PFSK-1 (cell line): ENCODE measurements around the gene XIRP2.

Experiments used
- FOXP2 ChIP-seq: optimal IDR thresholded peaks from 2 replicates; pipeline ENCODE3; 2011; ENCODE audit warnings: borderline replicate concordance, control low read depth, inconsistent platforms; ENCODE audit not compliant: insufficient read depth; ENCODE audit errors: extremely low read length, extremely low read depth
- POLR2AphosphoS5 ChIP-seq: IDR thresholded peaks from 2 replicates; pipeline ENCODE4 v1.6.1; 2012; ENCODE audit warnings: low read depth, mild to moderate bottlenecking, control low read depth, low read length, moderate library complexity
- SIN3A ChIP-seq: IDR thresholded peaks from 2 replicates; pipeline ENCODE4 v1.6.1; 2012; ENCODE audit warnings: mild to moderate bottlenecking, low read length, moderate library complexity, borderline replicate concordance; ENCODE audit not compliant: insufficient read depth
- TAF1 ChIP-seq: IDR thresholded peaks from 2 replicates; pipeline ENCODE4 v1.6.1; 2012; ENCODE audit warnings: low read length, control low read depth, borderline replicate concordance; ENCODE audit not compliant: insufficient read depth
- TF ChIP-seq, protein P1 (sequence below), 2 experiments: IDR thresholded peaks; 2 replicates each; pipeline versions ENCODE4 v1.6.1 to v1.8.0; 2011 to 2012; ENCODE audit warnings: low read depth in 2 of 2, low read length in 2 of 2, control low read depth in 1 of 2, inconsistent platforms in 1 of 2, mild to moderate bottlenecking in 1 of 2, moderate library complexity in 1 of 2; ENCODE audit not compliant: insufficient read depth in 1 of 2

The XIRP2 gene

DNA sequence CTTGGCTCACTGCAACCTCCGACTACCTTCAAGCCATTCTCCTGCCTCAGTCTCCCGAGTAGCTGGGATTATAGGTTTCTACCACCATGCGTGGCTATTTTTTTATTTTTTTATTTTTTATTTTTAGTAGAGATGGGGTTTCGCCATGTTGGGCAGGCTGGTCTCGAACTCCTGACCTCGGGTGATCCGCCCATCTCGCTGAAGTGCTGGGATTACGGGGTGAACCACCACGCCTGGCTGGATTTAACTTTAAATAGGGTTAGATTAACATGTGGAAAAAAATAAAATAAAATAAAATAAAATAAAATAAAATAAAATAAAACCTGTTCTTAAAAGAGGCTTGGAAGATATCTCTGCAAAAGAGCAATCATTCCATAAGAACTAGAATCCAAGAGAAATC is 170.9 kb downstream of the XIRP2 start:
- no peak for TF ChIP-seq SIN3A
- TF ChIP-seq FOXP2, result no peak
- no peak for TF ChIP-seq TAF1
- TF ChIP-seq POLR2AphosphoS5, result no peak
- TF ChIP-seq, protein P1, sequence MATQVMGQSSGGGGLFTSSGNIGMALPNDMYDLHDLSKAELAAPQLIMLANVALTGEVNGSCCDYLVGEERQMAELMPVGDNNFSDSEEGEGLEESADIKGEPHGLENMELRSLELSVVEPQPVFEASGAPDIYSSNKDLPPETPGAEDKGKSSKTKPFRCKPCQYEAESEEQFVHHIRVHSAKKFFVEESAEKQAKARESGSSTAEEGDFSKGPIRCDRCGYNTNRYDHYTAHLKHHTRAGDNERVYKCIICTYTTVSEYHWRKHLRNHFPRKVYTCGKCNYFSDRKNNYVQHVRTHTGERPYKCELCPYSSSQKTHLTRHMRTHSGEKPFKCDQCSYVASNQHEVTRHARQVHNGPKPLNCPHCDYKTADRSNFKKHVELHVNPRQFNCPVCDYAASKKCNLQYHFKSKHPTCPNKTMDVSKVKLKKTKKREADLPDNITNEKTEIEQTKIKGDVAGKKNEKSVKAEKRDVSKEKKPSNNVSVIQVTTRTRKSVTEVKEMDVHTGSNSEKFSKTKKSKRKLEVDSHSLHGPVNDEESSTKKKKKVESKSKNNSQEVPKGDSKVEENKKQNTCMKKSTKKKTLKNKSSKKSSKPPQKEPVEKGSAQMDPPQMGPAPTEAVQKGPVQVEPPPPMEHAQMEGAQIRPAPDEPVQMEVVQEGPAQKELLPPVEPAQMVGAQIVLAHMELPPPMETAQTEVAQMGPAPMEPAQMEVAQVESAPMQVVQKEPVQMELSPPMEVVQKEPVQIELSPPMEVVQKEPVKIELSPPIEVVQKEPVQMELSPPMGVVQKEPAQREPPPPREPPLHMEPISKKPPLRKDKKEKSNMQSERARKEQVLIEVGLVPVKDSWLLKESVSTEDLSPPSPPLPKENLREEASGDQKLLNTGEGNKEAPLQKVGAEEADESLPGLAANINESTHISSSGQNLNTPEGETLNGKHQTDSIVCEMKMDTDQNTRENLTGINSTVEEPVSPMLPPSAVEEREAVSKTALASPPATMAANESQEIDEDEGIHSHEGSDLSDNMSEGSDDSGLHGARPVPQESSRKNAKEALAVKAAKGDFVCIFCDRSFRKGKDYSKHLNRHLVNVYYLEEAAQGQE (IDR thresholded peaks at IDR 0.05; ENCODE audit: insufficient read depth in 1 of 2, low read depth in 2 of 2, low read length in 2 of 2), result no peak

DNA sequence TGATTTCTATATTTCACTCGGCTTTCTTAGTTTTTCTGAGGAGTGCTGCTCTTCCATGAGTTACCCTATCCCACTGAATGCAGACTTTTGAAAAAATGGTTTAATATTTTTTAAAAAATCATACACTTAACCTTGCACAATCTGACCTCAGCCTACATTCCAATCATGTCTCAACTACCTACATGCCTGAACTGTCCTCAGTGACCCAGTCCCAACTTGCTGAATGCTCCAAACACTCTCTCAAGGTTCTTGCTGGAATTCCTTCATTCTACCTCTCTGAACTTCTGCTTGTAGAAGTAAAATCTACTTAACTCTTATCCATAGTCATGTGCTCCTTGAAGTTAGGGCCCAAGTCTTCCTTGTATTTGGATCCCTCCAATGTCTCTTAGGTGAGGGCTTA is 181.6 kb downstream of the XIRP2 start:
- TF ChIP-seq FOXP2, result no peak
- no peak for TF ChIP-seq TAF1
- TF ChIP-seq SIN3A, result no peak
- no peak for TF ChIP-seq POLR2AphosphoS5
- TF ChIP-seq, protein P1 (IDR thresholded peaks at IDR 0.05; ENCODE audit: insufficient read depth in 1 of 2, low read depth in 2 of 2, low read length in 2 of 2), result no peak

DNA sequence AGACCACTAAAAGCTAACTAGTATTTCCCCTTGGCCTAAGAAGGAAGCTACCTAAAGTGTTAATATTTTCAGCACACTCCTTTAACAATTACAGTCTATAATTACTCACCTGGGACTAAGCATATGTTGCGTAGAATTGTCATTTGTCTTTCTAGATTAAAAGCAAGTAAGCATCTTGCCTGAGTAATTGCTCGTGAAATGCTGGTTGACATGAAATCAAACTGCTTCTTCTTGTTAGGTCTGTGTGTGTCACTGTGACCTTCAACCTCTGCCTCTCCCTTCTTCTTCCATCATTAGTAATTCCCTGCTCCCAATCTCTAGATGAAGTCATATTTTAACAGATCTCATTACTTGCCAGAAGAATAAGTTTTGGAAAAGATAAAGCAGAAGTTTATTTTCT is 212.2 kb downstream of the XIRP2 start:
- TF ChIP-seq POLR2AphosphoS5 (no peak), SIN3A (no peak)
- TF ChIP-seq, protein P1 (IDR thresholded peaks at IDR 0.05; ENCODE audit: insufficient read depth in 1 of 2, low read depth in 2 of 2, low read length in 2 of 2), result no peak

DNA sequence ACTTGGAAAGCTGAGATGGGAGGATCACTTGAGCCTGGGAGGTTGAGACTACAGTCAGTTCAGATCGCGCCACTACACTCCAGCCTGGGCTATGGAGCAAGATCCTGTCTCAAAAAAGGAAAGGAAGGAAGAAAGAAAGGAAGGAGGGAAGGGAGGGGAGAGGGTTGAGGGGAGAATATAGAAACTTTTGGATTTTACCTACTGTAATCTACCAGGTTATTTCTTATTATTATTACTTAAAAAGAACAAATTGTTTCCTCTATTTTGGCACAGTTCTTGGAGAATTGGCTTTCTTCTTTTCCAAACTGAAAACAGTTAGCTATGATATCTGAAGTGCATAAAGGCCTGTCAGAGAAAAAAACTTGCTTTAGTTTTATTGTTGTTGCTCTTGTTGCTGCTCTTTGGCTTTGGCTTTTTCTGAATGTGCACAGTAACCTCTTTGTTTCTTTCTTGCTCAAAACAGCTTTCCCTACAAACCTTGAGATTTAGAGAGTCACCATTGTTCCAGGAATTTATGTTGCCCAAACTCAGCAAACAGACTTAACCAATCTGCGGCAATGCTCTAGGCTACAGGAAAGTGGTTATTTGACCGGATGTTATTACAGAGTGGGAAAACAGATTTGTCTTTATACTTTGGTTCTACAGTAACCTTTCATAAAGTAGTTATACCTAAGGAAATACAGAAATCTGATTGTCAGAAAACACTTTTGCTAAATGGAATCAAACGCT is 214.9 kb downstream of the XIRP2 start:
- TF ChIP-seq, protein P1 (IDR thresholded peaks at IDR 0.05; ENCODE audit: insufficient read depth in 1 of 2, low read depth in 2 of 2, low read length in 2 of 2), result no peak
- TF ChIP-seq POLR2AphosphoS5 (no peak), TAF1 (no peak), SIN3A (no peak), FOXP2 (no peak)

DNA sequence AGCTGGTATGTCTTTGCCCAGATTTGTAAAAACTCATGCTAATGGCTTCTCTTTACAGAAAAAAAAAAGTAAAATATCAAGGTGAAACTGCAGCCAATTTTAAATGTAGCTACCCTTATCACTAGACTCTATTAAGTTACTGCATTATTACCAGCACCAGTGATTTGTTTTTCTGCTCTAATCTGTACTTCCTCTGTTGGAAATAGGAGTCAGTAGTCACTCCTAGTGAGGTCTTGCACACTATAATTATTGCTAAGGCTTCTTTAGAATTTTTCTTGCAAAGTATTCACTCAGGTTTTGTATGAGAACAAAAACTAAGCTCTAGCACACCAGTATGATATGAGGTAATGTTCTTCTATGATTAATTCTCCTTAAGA is 215.5 kb downstream of the XIRP2 start:
- TF ChIP-seq FOXP2 (no peak), SIN3A (no peak), POLR2AphosphoS5 (no peak), TAF1 (no peak)
- TF ChIP-seq, protein P1 (IDR thresholded peaks at IDR 0.05; ENCODE audit: insufficient read depth in 1 of 2, low read depth in 2 of 2, low read length in 2 of 2), result no peak
